ENCODE data around the gene HSPB6. TPM values are rescaled to one million over a fixed set of nuclear protein-coding genes. Genes with fewer than 3 reads are reported as not detected.

HSPB6 gene
- polyA plus RNA-seq, 1 of the 3 experiments (the other 2 are of a cell fraction): 0.43 TPM

DNA sequence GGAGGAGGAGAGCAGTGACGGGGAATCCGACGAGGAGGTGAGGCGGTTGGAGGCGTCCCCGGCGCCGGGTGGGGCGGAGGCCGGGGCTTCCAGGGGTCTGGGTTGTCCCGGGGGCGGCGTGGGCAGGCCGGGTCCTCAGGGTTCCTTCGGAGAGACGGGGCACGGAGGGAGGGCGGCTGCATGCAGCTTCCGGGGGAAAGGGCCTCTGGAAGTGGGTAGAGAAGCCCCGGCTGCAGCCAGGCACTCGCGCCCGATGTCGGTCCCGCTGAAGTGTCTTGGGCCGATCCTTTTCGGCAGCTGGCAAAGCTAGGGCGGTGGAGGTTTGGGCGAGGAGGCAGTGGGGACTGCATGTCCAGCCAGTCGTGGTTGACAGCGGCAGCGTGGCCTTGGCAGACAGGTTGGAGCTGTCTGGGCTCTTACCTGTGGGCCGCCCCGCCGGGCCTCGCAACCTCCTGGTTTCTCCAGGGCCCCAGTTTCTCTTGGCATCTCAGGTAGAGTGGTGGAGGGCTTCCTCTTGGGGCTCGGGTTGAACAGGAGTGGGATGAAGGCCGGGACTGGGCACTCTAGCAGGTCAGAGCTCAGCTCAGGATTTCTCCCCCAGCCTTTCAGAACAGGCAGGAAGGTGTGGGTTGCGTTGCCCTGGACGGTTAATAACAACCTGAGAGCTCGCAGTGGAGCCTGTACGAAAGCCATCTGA is 38.3 kb downstream of the HSPB6 start:
- peak; percentile 69 for DNase-seq
- peaks cover 6 to 32% of the 10 kb centered on the region in 2 experiments for H3K36me3 ChIP-seq (replicated peaks in 1 of 2; ENCODE audit: control insufficient read depth in 1 of 2, insufficient read depth in 2 of 2, low read length in 1 of 2)
- H3K4me1 ChIP-seq (ENCODE audit: control insufficient read depth in 1 of 2, insufficient read depth in 2 of 2, low read depth in 1 of 2, low read length in 1 of 2): peaks cover 5 to 24% of the 10 kb centered on the region in 2 experiments; a peak in 3 of 4 replicates
- H4K20me1 ChIP-seq (ENCODE audit: insufficient read depth): peaks cover 28% of the 10 kb centered on the region
- peaks cover 6% of the 10 kb centered on the region for H3F3A ChIP-seq (replicated peaks; ENCODE audit: insufficient read depth)
- CTCF ChIA-PET: interaction anchor here (1.0 to 1.9 kb wide), 5 partner anchors 19 to 163 kb away, joined by 3 to 4 read pairs (median 3); no protein-coding TSS in a partner anchor
- 5% methylated on average over 33 of the region's 42 CpGs for WGBS (ENCODE audit: low lambda C conversion rate)
- peak overlapping the region; percentile 97 for H3K4me2 ChIP-seq
- H2AFZ ChIP-seq (ENCODE audit: low read depth): no peak overlapping the region
- peaks cover 28% of the 10 kb centered on the region for H3K79me2 ChIP-seq (ENCODE audit: insufficient read depth)
- no peaks in the 10 kb centered on the region for H3K9me2 ChIP-seq
- peak overlapping the region; percentile 86 to 88 for H3K4me3 ChIP-seq (ENCODE audit: low read depth in 2 of 2, low read length in 1 of 2)
- POLR2A ChIA-PET: interaction anchor here (1.2 kb wide), 1 partner anchor 22 kb away, joined by 3 read pairs; no protein-coding TSS in a partner anchor
- H3K27me3 ChIP-seq (ENCODE audit: insufficient read depth): no peaks in the 10 kb centered on the region
- TF ChIP-seq JUND (IDR thresholded peaks at IDR 0.05) (no peak), RAD21 (IDR thresholded peaks at IDR 0.05; ENCODE audit: low read length) (no peak), MXI1 (IDR thresholded peaks at IDR 0.05; ENCODE audit: low read depth, low read length) (peak; percentile 64)
- TF ChIP-seq, protein P1, sequence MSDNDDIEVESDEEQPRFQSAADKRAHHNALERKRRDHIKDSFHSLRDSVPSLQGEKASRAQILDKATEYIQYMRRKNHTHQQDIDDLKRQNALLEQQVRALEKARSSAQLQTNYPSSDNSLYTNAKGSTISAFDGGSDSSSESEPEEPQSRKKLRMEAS (IDR thresholded peaks at IDR 0.05; ENCODE audit: low read depth): peak; percentile 56
- peak overlapping the region; percentile 69 for H3K9ac ChIP-seq
- H3K27ac ChIP-seq (ENCODE audit: low read depth in 2 of 2, low read length in 1 of 2): peak overlapping the region; percentile 58 to 82; a peak in 3 of 4 replicates
- H3K9me3 ChIP-seq: no peaks in the 10 kb centered on the region

- no CpG with 5 or more reads among the region's 109 CpGs for WGBS (ENCODE audit: low lambda C conversion rate)
- POLR2A ChIA-PET: interaction anchor here (1.2 kb wide), 1 partner anchor 23 kb away, joined by 3 read pairs; no protein-coding TSS in a partner anchor
- Histone ChIP-seq H3K79me2 (ENCODE audit: insufficient read depth) (peaks cover 28% of the 10 kb centered on the region), H3K4me2 (peak within 1 kb of the TSS; percentile 97), H3K36me3 (replicated peaks in 1 of 2; ENCODE audit: control insufficient read depth in 1 of 2, insufficient read depth in 2 of 2, low read length in 1 of 2) (peaks cover 6 to 25% of the 10 kb centered on the region in 2 experiments), H3K9me2 (no peaks in the 10 kb centered on the region), H3K4me1 (ENCODE audit: control insufficient read depth in 1 of 2, insufficient read depth in 2 of 2, low read depth in 1 of 2, low read length in 1 of 2) (peaks cover 5 to 24% of the 10 kb centered on the region in 2 experiments; a peak in 3 of 4 replicates), H3K9ac (peak within 1 kb of the TSS; percentile 69), H3K9me3 (no peaks in the 10 kb centered on the region), H2AFZ (ENCODE audit: low read depth) (peak within 1 kb of the TSS; percentile 86), H3K27me3 (ENCODE audit: insufficient read depth) (no peaks in the 10 kb centered on the region), H3K27ac (ENCODE audit: low read depth in 2 of 2, low read length in 1 of 2) (peak within 1 kb of the TSS; percentile 62 to 95), H3K4me3 (ENCODE audit: low read depth in 2 of 2, low read length in 1 of 2) (peak within 1 kb of the TSS; percentile 88 to 91), H3F3A (replicated peaks; ENCODE audit: insufficient read depth) (peaks cover 6% of the 10 kb centered on the region), H4K20me1 (ENCODE audit: insufficient read depth) (peaks cover 28% of the 10 kb centered on the region)
- TF ChIP-seq MEF2A (IDR thresholded peaks at IDR 0.05; ENCODE audit: borderline replicate concordance, low read depth) (no peak), REST (IDR thresholded peaks at IDR 0.05; ENCODE audit: low read depth, low read length) (no peak), ELF1 (IDR thresholded peaks at IDR 0.05) (peak; percentile 88; the same call in 1 of the 2 replicates), NFIC (IDR thresholded peaks at IDR 0.05; ENCODE audit: borderline replicate concordance) (no peak), NRF1 (IDR thresholded peaks at IDR 0.05; ENCODE audit: low read depth, low read length) (0 out of 2 replicates have a peak, but pooled peaks have one; percentile 5), PBX3 (IDR thresholded peaks at IDR 0.05) (no peak), JUND (IDR thresholded peaks at IDR 0.05) (no peak), YY1 (IDR thresholded peaks at IDR 0.05; ENCODE audit: low read depth) (peak; percentile 68)
- DNase-seq: peak; percentile 99
- CTCF ChIA-PET: interaction anchor here (1.0 to 1.9 kb wide), 4 partner anchors 19 to 162 kb away, joined by 3 to 4 read pairs (median 3); no protein-coding TSS in a partner anchor
Measured at GRCh38 chr19:35717665-35718344, 39.0 kb downstream of the HSPB6 start, which contains the start of gene KMT2B. TSS of gene KMT2B (plus strand) at chr19:35718003. CDS start at chr19:35718019, 16 bp downstream.

Measured in SK-N-SH (cell line).